Lower leg skin (tissue), 4 donors: ENCODE data around the gene CD8B2. TPM values are rescaled to one million over a fixed set of nuclear protein-coding genes. Genes with fewer than 3 reads are reported as not detected.
A peak's percentile ranks its signal among the peaks of the same experiment; 100 is the strongest.

Experiments
- DNase-seq, 2 donors: peaks; one replicate each; pipeline ENCODE4 v3.0.0-alpha.2; 2019; ENCODE audit warnings: low spot score in 2 of 2
- H3K4me3 ChIP-seq: fragments of 200-600 bp; sonication (generic); 2 replicates; pipeline ENCODE4 v1.5.1; 2017; ENCODE audit warnings: mild to moderate bottlenecking, low read depth; ENCODE audit not compliant: poor library complexity, severe bottlenecking
- CTCF ChIP-seq, 3 donors: fragments of 450-650 bp; IDR thresholded peaks; one replicate each; pipeline ENCODE4 v1.5.1; 2016; ENCODE audit warnings: antibody characterized with exemption in 3 of 3, mild to moderate bottlenecking in 3 of 3, moderate library complexity in 2 of 3
- POLR2A ChIP-seq, 2 donors: fragments of 450-650 bp; IDR thresholded peaks; one replicate each; pipeline ENCODE4 v1.6.1; 2016 to 2017; ENCODE audit warnings: antibody characterized with exemption in 2 of 2, mild to moderate bottlenecking in 1 of 2, moderate library complexity in 1 of 2
- WGBS, 2 donors: methylation state at CpG; one replicate each; pipeline ENCODE4 v1.1.5; 2018; 5-methylcytosine and 5-hydroxymethylcytosine counted together
- intact Hi-C: fragments of 100-400 bp; cut with DNase I; formaldehyde crosslinking; loops from one replicate; pipeline ENCODE4 v1.15.0; 2023; ENCODE audit warnings: low total_unique reads
- total RNA-seq, 4 donors: library from RNA; depleted of rRNA; stranded (reverse); fragments of >200 nt; gene quantifications; one replicate each; pipeline ENCODE4 v1.1.0, GENCODE V29; 2016

Gene CD8B2
- total RNA-seq, 4 donors from 2014 or later: 0.13 to 0.17 TPM; not detected in 2

GRCh38 chr2:106540886-106541285 lies 53.7 kb downstream of the CD8B2 start:
- no peak overlapping the region for H3K4me3 ChIP-seq
- no peak for TF ChIP-seq POLR2A (IDR thresholded peaks at IDR 0.05)
- no peak for TF ChIP-seq CTCF (IDR thresholded peaks at IDR 0.05)
- DNase-seq: peak in 1 of 2 donors; percentile 76
- intact Hi-C loops: loop anchor here (5.0 kb wide), 1 partner anchor 429 kb away; no protein-coding TSS in a partner anchor
- WGBS, 2 donors: 95% methylated on average over 5 of the region's 5 CpGs

GRCh38 chr2:106541333-106541732 lies 54.2 kb downstream of the CD8B2 start:
- peak in 1 of 2 donors; percentile 28 for DNase-seq
- H3K4me3 ChIP-seq: no peak overlapping the region
- TF ChIP-seq CTCF (IDR thresholded peaks at IDR 0.05) (no peak), POLR2A (IDR thresholded peaks at IDR 0.05) (no peak)
- 89 to 90% methylated on average over 4 of the region's 4 CpGs for WGBS, 2 donors
- intact Hi-C loops: loop anchor here (5.0 kb wide), 1 partner anchor 429 kb away; no protein-coding TSS in a partner anchor

GRCh38 chr2:106542746-106543359 lies 55.7 kb downstream of the CD8B2 start:
- WGBS, 2 donors: 7 to 8% methylated on average over 24 of the region's 24 CpGs
- TF ChIP-seq POLR2A (IDR thresholded peaks at IDR 0.05) (no peak), CTCF (IDR thresholded peaks at IDR 0.05) (no peak)
- peak; percentile 60 to 94 for DNase-seq
- no peak overlapping the region for H3K4me3 ChIP-seq
- intact Hi-C loops: loop anchor here (5.0 kb wide), 1 partner anchor 431 kb away; no protein-coding TSS in a partner anchor

- TF ChIP-seq CTCF (IDR thresholded peaks at IDR 0.05) (no peak), POLR2A (IDR thresholded peaks at IDR 0.05) (no peak)
- WGBS, 2 donors: 93 to 95% methylated on average over 10 of the region's 10 CpGs
- intact Hi-C loops: no loop called here
- no peak overlapping the region for H3K4me3 ChIP-seq
- DNase-seq: peak in 1 of 2 donors; percentile 48
Measured at GRCh38 chr2:106545007-106545406, 57.8 kb downstream of the CD8B2 start.

- intact Hi-C loops: no loop called here
- no peak for DNase-seq
- WGBS, 2 donors: 74 to 81% methylated on average over 8 of the region's 8 CpGs
- TF ChIP-seq CTCF (IDR thresholded peaks at IDR 0.05) (no peak), POLR2A (IDR thresholded peaks at IDR 0.05) (no peak)
- H3K4me3 ChIP-seq: no peak overlapping the region
Measured at GRCh38 chr2:106546391-106546990, 59.3 kb downstream of the CD8B2 start.
